Keratinocyte (primary cell): ENCODE results near the gene KRTAP9-9.

Experiments
- EZH2 ChIP-seq: IDR thresholded peaks from one replicate; pipeline ENCODE4 v1.6.1; 2012; ENCODE audit warnings: inconsistent platforms, mild to moderate bottlenecking, low read length, moderate library complexity
- TF ChIP-seq, protein P1 (sequence below), 3 experiments: IDR thresholded peaks in 1 of 3; conservative IDR thresholded peaks in 1 of 3; optimal IDR thresholded peaks in 1 of 3; 2 replicates in 2 of 3; 3 replicates in 1 of 3; pipeline versions ENCODE3 to v1.5.1; 2011; ENCODE audit warnings: low read length in 3 of 3, mild to moderate bottlenecking in 3 of 3, moderate library complexity in 2 of 3, control low read depth in 1 of 3, inconsistent platforms in 1 of 3; ENCODE audit not compliant: insufficient read depth in 2 of 3; ENCODE audit errors: extremely low read depth in 1 of 3

DNA sequence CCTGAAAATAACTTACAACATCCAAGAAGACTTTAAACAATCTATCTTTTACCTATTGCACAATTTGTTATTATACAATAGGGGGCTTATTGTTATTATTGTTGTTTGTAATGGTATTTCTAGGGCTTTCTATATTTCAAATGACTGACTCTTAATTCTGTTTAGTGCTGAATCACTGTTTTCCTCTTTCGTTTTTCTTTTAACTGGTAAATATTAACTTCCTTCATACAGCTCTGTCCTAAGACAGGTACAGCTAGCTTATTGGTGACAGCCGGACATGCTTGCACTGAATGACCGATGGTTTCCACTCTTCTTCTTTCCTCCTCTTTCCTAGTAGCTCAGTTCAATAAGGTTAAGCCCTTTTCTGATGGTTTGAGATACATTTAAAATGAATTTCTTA lies 31.9 kb downstream of the KRTAP9-9 start:
- no peak for TF ChIP-seq EZH2
- TF ChIP-seq, protein P1, sequence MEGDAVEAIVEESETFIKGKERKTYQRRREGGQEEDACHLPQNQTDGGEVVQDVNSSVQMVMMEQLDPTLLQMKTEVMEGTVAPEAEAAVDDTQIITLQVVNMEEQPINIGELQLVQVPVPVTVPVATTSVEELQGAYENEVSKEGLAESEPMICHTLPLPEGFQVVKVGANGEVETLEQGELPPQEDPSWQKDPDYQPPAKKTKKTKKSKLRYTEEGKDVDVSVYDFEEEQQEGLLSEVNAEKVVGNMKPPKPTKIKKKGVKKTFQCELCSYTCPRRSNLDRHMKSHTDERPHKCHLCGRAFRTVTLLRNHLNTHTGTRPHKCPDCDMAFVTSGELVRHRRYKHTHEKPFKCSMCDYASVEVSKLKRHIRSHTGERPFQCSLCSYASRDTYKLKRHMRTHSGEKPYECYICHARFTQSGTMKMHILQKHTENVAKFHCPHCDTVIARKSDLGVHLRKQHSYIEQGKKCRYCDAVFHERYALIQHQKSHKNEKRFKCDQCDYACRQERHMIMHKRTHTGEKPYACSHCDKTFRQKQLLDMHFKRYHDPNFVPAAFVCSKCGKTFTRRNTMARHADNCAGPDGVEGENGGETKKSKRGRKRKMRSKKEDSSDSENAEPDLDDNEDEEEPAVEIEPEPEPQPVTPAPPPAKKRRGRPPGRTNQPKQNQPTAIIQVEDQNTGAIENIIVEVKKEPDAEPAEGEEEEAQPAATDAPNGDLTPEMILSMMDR (optimal IDR thresholded peaks at IDR 0.05 in 1 of 3, IDR thresholded peaks at IDR 0.05 in 1 of 3, conservative IDR thresholded peaks at IDR 0.05 in 1 of 3; ENCODE audit: extremely low read depth in 1 of 3, insufficient read depth in 2 of 3, low read length in 3 of 3): no peak
